Activated CD8-positive, alpha-beta memory T cell treated with anti-CD3 and anti-CD28 coated beads, Interleukin-2, amount 50 U/mL, for 4 hours (primary cell): ENCODE measurements around the gene PLCD1.

Experiments used
- DNase-seq: peaks from one replicate; pipeline ENCODE4 v3.0.0-alpha.2; 2020

PLCD1 gene

DNA sequence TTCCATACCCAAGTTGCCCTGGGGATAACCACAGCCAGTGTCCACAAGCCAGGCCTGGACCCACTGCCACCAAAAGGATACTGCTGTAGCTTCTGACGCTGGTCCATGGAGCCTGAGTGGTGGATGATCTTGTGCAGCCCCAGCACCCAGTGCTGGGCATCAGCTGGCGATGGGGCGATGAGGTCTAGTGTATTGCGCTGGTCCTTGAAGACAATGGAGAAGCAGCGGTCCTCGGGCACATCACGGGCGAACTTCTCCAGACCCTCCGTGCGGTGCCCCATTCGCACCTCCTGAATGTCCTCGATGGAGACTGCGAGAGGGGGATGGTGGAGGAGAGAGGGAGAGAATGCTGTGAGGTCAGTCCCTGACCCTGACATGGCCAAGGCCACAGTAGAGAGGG, 13.0 kb downstream of the PLCD1 start:
- no peak for DNase-seq

DNA sequence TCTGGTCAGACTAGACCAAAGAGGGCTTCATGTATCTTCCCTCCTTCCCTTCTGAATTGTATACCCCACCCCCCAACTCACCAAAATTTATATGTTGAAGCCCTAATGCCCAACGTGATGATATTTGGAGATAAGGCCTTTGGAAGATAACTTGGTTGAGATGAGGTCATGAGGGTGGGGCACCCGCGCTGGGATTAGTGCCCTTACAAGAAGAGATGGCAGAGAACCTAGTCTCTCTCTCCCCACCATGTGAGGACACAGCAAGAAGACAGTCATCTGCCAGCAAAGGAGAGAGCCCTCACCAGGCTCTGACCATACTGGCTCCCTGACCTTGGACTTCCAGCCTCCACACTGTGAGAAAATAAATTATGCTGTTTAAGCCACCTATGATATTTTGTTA, 13.5 kb downstream of the PLCD1 start:
- DNase-seq, result no peak

DNA sequence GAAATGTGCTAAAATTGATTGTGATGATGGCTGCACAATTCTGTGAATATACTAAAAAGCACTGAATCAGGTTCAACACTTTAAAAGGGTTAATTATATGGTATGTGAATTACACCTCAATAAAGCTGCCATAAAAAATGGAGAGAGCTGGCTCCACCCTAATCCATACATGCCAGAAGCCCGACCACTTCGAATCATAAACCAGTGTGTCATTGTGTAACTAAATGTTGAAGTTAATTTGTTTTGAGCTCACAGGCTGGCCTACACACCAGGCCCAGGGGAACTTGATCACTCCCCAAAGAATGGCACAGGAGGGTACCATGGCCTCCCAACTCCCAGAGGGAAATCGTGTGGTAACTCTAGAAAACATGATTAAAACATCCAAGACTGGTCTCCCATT, 14.0 kb downstream of the PLCD1 start:
- no peak for DNase-seq

DNA sequence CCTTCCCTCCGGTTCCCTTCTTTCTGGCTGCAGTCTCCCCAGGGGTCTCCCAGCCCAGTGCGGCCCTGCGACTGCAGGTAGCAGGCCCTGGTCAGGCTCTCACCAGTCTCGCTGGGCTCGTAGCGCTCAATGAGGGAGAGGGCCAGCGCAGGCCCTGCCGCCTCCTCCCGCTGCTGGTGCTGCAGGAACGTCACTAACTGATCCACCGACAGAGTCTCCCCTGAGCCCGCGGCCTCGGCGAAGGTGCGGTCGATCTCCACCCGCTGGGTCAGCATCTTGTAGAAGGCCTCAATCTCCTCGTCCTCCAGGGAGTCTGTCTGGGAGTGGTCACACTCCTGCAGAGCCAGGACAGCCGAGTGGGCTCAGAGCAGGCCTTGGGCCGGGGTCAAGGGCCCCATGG, 18.3 kb downstream of the PLCD1 start:
- no peak for DNase-seq

DNA sequence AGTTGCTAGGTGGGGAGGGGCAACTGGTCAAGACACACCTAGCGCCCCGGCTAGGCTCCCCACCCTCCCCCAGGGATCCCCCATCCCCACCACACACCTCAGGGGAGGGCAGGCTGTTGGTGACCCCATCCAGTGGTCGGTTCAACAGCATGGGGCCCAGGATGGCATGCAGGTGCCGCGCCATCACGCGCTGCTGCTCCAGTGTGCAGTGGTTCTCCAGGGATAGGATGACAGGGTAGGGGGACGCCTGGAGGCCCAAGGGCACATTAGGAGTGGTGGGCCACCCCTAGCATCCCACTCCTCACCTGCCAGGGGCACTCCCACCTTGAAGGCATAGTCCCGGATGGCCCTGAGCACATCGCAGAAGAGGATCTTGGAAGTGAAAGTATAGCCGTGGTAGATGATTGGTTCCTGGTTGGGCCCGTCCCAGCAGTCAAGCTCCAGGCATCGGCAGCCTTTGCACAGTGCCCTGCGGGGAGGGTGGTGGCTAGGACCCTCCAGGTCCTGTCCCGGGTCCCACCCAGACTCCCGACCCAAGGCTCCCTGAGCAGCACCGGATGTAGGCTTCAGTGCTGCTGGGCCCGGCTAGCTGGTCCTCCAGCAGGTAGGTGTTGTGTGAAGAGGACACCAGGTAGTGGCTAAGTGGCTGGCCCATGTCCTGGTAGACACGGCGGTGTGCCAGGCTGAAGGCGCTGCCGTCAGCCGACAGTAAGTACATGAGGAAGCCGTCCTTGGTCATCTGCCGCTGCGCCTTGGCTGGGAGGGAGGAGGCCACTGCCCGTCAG, 19.4 kb downstream of the PLCD1 start:
- DNase-seq, result no peak

DNA sequence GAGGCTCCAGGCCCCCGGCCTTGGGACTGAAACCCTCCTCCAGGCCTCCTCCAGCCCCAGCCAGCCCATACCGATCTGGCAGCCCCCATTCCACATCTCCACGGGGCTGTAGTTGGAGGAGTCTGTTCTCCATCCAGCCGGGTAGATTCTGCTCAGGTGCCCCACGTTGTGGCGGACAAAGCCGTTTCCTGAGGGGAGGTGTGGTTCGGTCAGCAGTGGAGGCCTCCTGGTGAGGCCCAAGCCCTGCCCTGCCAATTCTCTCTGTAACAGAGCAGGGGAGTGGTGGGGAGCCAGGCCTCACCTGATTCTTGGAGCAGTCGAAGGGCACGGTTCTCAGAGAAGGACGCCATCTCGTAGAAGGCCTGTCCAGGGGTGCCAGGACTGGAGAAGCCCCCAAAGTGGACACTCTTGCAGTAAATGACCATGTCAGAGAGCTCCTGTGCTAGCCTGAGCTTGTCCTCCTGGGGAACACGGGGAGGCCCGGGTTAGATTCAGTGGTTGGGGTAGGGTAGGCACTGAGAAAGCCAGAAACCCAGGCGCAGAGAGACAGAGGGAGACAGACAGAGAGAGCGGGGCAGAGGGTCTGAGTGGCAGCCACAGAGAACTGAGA, 20.4 kb downstream of the PLCD1 start:
- DNase-seq, result no peak

DNA sequence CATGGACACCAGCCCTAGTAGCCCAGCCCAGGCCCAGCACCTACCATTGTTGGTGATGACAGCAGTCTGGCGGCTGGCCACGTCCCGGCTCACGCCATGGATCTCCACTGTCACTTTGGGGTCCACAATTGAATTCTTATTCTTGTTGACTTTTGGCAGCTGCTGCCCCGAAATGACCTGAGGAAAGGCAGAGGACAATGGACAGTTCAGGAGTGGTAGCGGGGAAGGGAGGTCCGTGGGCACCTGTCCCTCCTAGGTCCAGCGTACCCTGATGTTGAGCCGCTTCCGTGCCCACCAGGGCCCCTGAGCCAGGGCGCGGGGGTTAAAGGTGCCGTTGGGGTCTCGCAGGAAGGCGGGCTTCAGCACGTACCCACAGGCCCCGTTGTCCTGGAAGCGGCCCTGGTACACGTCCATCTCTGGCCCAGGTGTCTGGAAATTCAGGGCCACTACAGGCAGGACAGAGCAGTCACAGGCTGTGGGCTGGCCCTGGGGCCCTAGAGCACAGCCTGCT, 21.2 kb downstream of the PLCD1 start:
- no peak for DNase-seq

DNA sequence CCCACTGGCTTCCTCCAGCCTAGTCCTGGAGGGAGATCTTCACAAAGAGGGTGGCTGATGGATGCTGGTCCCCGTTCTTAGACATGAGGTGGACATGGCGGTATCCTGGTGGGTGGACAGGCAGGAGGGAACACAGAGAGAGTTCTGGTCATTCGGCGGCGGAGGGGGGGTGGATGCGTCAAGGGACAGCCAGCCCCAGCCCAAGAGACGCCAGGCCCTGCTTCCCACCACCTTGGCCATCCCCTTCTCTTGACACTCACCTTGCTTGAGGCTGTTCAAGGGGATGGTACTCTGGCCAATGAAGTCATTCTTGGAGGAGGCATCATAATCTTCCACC, 21.7 kb downstream of the PLCD1 start:
- DNase-seq, result no peak

DNA sequence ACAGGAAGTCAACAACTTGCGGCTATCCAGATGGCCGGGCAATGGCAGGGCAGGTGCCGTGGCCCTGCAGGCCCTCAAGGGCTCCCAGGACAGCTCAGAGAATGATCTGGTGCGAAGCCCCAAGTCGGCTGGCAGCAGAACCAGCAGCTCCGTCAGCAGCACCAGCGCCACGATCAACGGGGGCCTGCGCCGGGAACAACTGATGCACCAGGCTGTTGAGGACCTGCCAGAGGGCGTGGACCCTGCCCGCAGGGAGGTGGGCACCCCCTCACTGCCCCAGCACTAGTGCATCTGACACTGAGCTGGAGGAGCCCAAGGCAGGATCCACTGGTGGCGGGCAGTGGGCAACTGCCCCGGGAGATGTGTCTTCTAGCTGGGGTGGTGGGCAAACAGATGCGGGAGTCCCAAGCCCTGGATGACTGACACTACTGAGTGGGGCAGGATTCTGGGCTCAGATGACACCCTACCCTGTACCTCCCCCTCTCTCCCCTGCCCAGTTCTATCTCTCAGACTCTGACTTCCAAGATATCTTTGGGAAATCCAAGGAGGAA, 22.9 kb downstream of the PLCD1 start:
- DNase-seq, result no peak

DNA sequence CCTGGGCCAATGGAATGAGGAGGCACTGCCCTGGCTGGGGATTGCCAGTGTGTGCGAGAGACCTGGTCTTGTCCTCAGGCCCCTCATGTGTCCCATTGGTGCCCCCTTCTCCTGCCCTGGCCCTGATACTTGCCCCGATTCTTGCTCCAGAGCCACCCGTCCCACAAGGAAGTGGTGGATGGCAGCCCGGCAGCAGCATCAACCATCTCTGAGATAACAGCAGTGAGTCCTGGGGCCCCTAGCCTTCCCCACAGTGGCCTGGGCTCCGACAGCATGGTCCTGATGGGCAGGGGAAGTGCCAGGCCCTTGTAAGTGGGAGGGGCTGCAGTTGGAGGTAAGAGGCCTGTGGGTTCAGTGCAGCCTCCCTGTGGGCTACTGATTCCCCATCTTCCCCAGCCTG, 23.4 kb downstream of the PLCD1 start:
- DNase-seq, result no peak

DNA sequence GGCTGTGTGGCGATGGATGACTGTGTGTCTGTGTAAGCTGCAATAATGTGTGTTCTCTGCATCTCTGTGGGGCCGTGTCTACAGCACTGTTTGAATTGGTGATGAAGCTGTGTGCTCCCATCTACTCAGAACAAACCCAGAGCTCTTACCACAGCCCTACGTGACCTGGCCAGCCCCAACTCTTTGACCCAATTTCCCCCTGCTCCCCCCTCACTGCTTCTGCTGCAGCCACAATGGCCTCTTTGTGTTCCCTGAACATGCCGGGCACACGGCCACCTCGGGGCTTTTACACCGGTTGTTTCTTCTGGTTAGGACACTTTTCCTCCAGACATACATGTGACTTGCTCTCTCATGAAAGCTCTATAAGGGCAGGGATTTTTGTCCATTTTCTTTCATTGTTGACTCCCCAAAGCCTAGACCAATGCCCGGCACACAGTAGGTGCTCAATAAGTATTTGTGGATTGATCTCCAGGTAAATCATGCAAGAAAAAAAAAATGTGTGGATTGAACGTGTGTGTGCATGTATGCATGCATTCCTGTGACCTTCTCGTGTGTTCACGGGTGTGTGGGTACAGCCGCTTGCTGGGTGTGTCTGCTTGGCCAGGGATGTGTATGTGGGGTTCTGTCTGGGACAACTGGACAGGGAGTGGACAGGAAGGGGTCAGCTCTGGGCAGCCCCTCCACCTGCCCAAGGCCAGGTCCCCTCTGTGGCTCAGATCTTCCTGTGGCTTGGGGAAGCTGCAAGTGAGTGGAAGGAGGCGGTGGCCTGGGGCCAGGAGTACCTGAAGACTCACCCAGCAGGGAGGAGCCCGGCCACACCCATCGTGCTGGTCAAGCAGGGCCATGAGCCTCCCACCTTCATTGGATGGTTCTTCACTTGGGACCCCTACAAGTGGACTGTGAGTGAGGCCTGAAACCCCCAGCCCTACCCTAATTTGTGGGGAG, 24.1 kb downstream of the PLCD1 start:
- DNase-seq, result no peak

DNA sequence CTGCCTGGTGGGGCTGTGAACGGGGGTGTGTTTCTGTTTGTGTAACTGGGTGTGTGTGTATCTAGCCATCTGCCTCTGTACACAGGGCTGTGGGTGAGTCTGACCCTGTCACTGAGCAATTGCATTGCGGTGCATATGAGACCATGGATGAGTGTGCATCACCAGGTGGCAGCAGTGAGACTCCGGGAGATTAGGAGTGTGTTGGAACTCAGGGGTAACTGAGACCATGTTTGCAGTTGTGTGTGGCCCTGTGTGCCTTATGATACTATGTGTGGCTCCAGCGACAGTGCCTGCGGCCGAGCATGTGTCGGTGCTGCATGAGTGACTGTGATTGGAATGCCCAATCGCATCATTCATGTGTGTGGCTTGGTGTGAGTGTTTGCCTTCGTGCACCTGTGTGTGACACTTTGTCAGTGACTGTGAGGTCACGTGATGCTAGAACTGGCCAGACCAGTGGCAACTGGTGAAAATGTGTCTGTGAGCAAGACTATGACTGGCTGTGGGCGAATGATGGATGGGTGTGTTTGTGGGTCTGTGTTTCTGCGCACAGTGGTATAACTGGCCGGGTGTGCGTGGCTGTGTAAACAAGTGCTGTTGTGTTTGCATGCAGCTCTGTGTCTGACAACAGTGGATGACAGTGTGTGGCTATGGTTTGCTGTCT, 24.9 kb downstream of the PLCD1 start:
- peak; percentile 61 for DNase-seq

DNA sequence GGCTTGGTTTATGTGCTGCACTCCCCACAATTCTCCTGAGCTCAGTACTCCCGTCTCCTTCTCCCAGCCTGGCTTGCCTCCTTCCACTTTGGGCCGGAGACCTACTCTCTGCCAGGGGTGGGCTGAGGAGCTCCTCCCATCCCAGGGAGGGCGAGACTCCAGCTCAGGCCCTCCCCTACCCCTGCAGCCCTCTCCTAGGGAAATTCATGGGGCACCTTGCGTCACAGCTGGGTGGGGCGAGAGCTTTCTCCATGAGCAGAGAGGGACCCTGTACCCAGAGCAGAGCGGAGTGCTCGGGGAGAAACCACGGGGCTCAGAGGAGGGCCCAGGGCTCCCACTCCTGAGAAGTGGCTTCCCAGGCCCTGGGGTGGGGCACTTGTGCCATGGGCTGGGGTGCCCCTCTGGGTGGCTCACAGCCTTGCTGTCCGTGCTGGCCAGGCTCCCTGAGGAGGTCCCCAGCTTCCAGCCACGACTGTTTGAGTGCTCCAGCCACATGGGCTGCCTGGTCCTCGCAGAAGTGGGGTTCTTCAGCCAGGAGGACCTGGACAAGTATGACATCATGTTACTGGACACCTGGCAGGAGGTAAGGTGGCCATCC, 25.5 kb downstream of the PLCD1 start:
- DNase-seq, result no peak

DNA sequence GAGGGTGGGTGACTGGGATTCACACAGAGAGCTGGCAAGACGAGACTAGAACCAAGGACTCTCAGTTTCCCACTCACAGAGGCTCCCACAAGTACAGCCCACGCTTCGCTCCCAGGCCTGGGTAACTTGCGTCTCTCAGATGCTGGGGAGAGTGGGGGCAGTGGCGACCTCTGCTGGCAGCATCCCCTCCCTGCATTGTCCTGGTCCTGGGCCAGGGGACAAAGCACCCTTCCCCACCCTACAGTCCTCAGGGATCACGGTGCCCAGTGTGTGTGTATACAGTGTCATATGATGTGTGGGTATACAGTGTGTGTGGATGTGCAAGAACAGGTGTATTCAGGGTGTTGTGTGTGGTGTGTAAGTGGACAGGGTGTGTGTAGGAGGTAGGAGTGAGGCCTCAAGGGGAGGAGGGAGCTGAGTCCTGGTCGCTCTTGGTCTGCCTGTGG, 26.0 kb downstream of the PLCD1 start:
- peak; percentile 65 for DNase-seq

DNA sequence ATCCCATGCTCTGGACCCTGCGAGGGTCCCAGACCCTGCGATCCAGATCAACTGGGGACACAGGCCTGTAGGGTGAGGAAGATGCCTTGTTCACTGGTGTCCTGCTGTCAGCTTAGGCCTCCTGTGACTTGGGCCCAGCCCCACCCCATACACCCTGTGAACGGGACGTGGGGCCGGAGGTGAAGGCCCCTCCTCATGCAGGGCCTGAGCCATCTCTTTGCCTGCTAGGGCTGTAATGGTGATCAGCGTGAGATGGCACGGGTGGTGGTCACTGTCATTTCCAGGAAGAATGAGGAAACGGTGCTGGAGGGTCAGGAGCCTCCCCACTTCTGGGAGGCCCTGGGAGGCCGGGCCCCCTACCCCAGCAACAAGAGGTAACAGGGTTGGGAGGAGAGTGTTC, 26.5 kb downstream of the PLCD1 start:
- DNase-seq, result no peak

DNA sequence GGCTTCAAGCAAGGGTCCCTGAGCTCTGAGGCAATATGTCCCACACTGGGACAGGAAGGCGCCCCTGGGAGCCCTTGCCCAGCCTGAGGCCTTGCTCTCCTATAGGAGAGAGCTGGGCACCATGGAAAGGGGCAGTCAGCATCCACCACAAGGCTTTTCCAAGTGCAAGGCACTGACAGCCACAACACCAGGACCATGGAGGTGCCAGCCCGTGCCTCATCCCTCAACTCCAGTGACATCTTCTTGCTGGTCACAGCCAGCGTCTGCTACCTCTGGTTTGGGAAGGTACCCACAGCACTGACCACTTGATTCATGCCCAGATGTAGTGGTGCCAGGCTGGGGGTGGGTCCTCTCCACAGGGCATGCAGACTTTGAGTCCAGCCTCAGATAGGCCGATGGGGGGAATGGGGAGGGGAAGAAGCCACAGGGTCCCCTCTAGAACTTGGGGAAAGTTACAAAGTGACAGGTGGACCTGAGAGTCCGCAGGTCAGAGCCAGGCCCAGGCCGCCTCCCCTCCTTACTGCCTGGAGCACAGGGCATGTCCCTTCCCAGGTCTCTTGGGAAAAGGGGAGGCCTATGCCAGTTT, 27.1 kb downstream of the PLCD1 start:
- no peak for DNase-seq

DNA sequence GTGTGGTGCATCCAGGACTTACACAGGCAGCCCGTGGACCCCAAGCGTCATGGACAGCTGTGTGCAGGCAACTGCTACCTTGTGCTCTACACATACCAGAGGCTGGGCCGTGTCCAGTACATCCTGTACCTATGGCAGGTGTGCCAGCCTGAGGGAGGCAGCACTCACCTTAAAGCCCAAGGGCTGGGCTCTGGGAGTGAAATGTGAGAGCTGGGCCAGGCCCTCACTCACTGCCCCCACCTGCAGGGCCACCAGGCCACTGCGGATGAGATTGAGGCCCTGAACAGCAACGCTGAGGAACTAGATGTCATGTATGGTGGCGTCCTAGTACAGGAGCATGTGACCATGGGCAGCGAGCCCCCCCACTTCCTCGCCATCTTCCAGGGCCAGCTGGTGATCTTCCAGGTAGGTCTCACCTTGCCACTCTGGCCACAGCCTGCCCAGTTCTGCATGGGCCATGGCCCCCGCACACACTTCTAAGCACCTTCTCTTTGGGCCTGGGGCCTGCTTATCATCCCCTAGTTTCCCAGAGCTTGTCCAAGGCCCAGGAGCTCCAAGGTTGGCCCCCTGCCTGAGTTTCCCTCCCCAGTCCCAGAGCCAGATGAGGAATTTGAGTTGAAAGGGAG, 27.9 kb downstream of the PLCD1 start:
- DNase-seq, result no peak

DNA sequence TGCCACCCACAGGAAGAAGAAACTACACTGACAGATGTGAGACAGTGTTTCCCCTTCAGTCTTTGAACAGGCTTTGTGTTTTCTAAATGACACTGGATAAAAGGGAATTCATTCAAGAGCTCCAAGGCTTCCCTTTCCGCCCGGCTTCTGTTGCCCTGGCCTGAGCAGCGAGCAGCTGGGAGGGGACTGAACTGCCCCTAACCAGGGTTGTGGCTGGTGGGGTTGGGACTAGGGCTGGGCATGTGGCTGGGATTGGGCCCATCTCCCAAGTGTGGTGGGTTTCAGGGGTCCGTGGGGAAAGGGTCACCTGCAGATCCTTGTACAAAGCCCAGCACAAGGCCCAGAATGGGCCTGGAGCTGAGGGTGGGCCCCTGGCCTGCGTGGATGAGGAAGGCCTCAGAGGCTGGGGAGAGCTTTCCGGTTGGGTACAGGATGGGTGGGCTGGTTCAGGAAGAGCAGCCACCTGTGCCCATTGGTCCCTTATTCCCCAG, 28.4 kb downstream of the PLCD1 start:
- DNase-seq, result no peak

DNA sequence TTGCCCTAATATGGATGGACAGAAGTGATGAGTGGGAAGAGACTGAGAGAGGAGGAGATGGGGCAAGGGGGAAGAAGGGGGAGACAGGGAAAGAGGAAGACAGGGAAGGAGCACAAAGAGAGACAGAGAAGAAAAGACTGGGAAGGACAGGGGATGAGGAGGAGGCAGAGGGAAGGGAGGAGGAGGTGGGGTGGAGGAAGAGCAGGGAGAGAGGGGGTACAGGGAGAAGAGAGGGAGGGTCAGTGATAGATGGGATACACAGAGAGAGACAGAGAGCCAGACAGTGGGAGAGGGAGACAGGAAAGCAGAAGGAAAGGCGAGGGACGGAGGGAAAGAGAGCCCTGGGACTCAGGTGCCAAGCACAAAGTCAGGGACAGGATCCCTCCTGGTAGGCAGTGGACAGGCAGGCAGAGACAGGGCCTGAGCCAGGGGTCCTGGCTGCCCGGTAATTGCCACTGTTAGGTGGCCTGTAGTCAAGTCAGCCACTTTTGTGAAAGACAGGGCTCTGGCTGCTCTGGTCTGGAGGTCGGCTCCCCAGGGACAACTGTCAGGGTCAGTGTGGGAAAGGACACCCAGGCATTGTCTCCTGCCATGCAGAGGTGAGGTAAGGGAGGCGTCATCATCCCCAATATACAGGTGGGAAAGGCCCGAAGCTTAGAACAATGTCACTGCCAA, 29.1 kb downstream of the PLCD1 start:
- DNase-seq, result peak; percentile 8

DNA sequence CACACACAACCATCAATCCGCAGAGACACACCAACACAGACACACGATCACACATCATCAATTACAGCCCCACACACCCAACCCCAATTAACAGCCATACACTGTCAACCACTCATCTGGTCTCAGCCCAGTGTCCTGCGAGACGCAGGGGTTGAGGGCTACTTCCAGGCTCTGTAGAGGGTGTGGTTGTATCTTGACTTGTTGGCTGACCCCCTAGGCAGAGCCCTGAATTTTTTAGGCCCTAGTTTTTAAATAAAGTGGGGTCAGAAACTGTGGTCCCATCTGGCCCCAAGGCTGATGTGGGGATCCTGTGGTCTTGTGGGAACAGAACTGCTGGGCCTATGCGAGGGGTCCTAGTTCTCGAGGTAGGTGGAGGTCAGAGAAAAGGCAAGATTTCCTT, 29.6 kb downstream of the PLCD1 start:
- peak; percentile 7 for DNase-seq
